GM23248 (cell line): ENCODE data around the gene SMYD3.

ENCODE experiments used
- EZH2 ChIP-seq: fragments of 200-600 bp; sonication (generic); IDR thresholded peaks from 2 replicates; pipeline ENCODE4 v1.6.1; 2018; ENCODE audit warnings: antibody characterized with exemption, mild to moderate bottlenecking; ENCODE audit not compliant: insufficient read depth, poor library complexity, severe bottlenecking
- EZH2phosphoT487 ChIP-seq: fragments of 200-600 bp; sonication (generic); IDR thresholded peaks from 2 replicates; pipeline ENCODE4 v1.6.1; 2018; ENCODE audit warnings: antibody characterized with exemption, moderate library complexity, mild to moderate bottlenecking, low read depth; ENCODE audit not compliant: insufficient read depth

GRCh38 chr1:245877976-245878375 is 629.1 kb downstream of the SMYD3 start:
- TF ChIP-seq EZH2 (no peak), EZH2phosphoT487 (no peak)
